ENCODE results near the gene SSR3. TPM values are rescaled to one million over a fixed set of nuclear protein-coding genes. Genes with fewer than 3 reads are reported as not detected.

Gene SSR3
- total and polyA plus RNA-seq, 2 of the 13 experiments (the other 11 are each of a cell fraction or from before 2014, with no cell fraction given), result 229 to 325 TPM

- no peak for TF ChIP-seq ZBTB33 (CRISPR knock-in tag; IDR thresholded peaks at IDR 0.05)
- no peak for TF ChIP-seq ATF1 (CRISPR knock-in tag; IDR thresholded peaks at IDR 0.05)
- no peak for TF ChIP-seq ESRRA (CRISPR knock-in tag; IDR thresholded peaks at IDR 0.05; ENCODE audit: low read depth)
- no peak for TF ChIP-seq ZNF652 (CRISPR knock-in tag; IDR thresholded peaks at IDR 0.05; ENCODE audit: borderline replicate concordance, low read depth)
- no peak for TF ChIP-seq ZNF512 (CRISPR knock-in tag; IDR thresholded peaks at IDR 0.05)
- TF ChIP-seq TFAP4 (IDR thresholded peaks at IDR 0.05; ENCODE audit: borderline replicate concordance, low read depth), result no peak
- TF ChIP-seq BCLAF1 (IDR thresholded peaks at IDR 0.05), result no peak
- TF ChIP-seq ZBTB49 (CRISPR knock-in tag; IDR thresholded peaks at IDR 0.05; ENCODE audit: borderline replicate concordance), result no peak
- no peak for TF ChIP-seq ZNF678 (CRISPR knock-in tag; IDR thresholded peaks at IDR 0.05)
- no peak for TF ChIP-seq ZNF512B (CRISPR knock-in tag; IDR thresholded peaks at IDR 0.05; ENCODE audit: borderline replicate concordance)
- no peak for TF ChIP-seq MXD3 (CRISPR knock-in tag; IDR thresholded peaks at IDR 0.05)
Measured at GRCh38 chr3:156516961-156517360, 38.0 kb downstream of the SSR3 start (continued).
